Sigmoid colon (tissue), 7 donors: ENCODE data around the gene PHAF1. TPM values are rescaled to one million over a fixed set of nuclear protein-coding genes. Genes with fewer than 3 reads are reported as not detected.

Source experiments
- DNase-seq: peaks from one replicate; pipeline ENCODE4 v3.0.0-alpha.2; 2019
- H3K27ac ChIP-seq, 4 donors: fragments of 200-600 bp; sonication (generic); one replicate each; pipeline ENCODE4 v1.5.1; 2016 to 2019; ENCODE audit warnings: mild to moderate bottlenecking in 1 of 4
- H3K27me3 ChIP-seq, 3 donors: fragments of 200-600 bp; sonication (generic); one replicate each; pipeline ENCODE4 v1.5.1; 2019; ENCODE audit warnings: mild to moderate bottlenecking in 1 of 3
- H3K36me3 ChIP-seq, 4 donors: fragments of 200-600 bp; sonication (generic); one replicate each; pipeline ENCODE4 v1.5.1; 2016 to 2019
- H3K4me1 ChIP-seq, 4 donors: fragments of 200-600 bp; sonication (generic); one replicate each; pipeline ENCODE4 v1.5.1; 2017 to 2019
- H3K4me3 ChIP-seq, 4 donors: fragments of 200-600 bp; sonication (generic); one replicate each; pipeline ENCODE4 v1.5.1; 2017 to 2019; ENCODE audit warnings: mild to moderate bottlenecking in 2 of 4, moderate library complexity in 1 of 4
- H3K9me3 ChIP-seq, 4 donors: fragments of 200-600 bp in 3 of 4; sonication (generic) in 3 of 4; one replicate each; pipeline versions ENCODE4 v1.5.1 to v1.6.1; 2013 to 2019
- CTCF ChIP-seq, 4 experiments: fragments of 450-650 bp in 3 of 4; fragments of 200-600 bp in 1 of 4; IDR thresholded peaks; one replicate each; pipeline ENCODE4 v1.5.1; 2016 to 2019; ENCODE audit warnings: antibody characterized with exemption in 4 of 4, mild to moderate bottlenecking in 3 of 4, moderate library complexity in 2 of 4
- EP300 ChIP-seq, 4 donors: sonication (generic); formaldehyde crosslinking; IDR thresholded peaks; one replicate each; pipeline ENCODE4 v1.6.1; 2017; ENCODE audit warnings: antibody characterized with exemption in 4 of 4
- POLR2A ChIP-seq, 2 donors: fragments of 450-650 bp; IDR thresholded peaks; one replicate each; pipeline ENCODE4 v1.6.1; 2016; ENCODE audit warnings: antibody characterized with exemption in 2 of 2, mild to moderate bottlenecking in 2 of 2, moderate library complexity in 2 of 2
- POLR2AphosphoS5 ChIP-seq, 4 donors: sonication (generic); formaldehyde crosslinking; IDR thresholded peaks; one replicate each; pipeline ENCODE4 v1.6.1; 2017; ENCODE audit warnings: antibody characterized with exemption in 4 of 4
- WGBS, 2 donors: extraction: QIAGEN DNeasy Blood & Tissue Kit; methylation state at CpG; one replicate each; pipeline ENCODE4 v1.1.7; 2013; 5-methylcytosine and 5-hydroxymethylcytosine counted together
- intact Hi-C: fragments of 100-400 bp; cut with DNase I; formaldehyde crosslinking; loops from one replicate; pipeline ENCODE4 v1.15.1; 2023
- polyA plus RNA-seq, 3 donors: library from polyadenylated mRNA; stranded (reverse); fragments of 200-250 nt; gene quantifications; one replicate each; pipeline ENCODE4 v1.2.3, GENCODE V29; 2013
- total RNA-seq, 4 donors: library from RNA; depleted of rRNA; stranded (reverse); fragments of >200 nt; gene quantifications; one replicate each; pipeline ENCODE4 v1.1.0, GENCODE V29; 2016
- donor health status: healthy with polysubstance abuse.
- donor health status: Bipolar disorder and iron deficiency.
- donor health status: healthy.

The PHAF1 gene
- total and polyA plus RNA-seq, 7 donors, result 8.9 to 16.3 (median 11.4) TPM

- no peaks in the 10 kb centered on the region for H3K9me3 ChIP-seq
- H3K36me3 ChIP-seq, result no peaks in the 10 kb centered on the region
- H3K27me3 ChIP-seq, result no peaks in the 10 kb centered on the region
- intact Hi-C loops, result no loop called here
- 89 to 92% methylated on average over 12 of the region's 12 CpGs for WGBS, 2 donors
- H3K27ac ChIP-seq, result no peak overlapping the region
- peaks cover 0 to 52% (median 42%) of the 10 kb centered on the region in 4 donors for H3K4me1 ChIP-seq
- H3K4me3 ChIP-seq, result no peak overlapping the region
- TF ChIP-seq CTCF (IDR thresholded peaks at IDR 0.05) (no peak), EP300 (IDR thresholded peaks at IDR 0.05) (no peak), POLR2AphosphoS5 (IDR thresholded peaks at IDR 0.05) (no peak), POLR2A (IDR thresholded peaks at IDR 0.05) (no peak)
- DNase-seq, result no peak
Observed at GRCh38 chr16:67176662-67177061, 66.9 kb downstream of the PHAF1 start.

GRCh38 chr16:67177743-67178699, 68.3 kb downstream of the PHAF1 start:
- intact Hi-C loops, result no loop called here

GRCh38 chr16:67179421-67180080, 69.8 kb downstream of the PHAF1 start:
- TF ChIP-seq POLR2A (IDR thresholded peaks at IDR 0.05) (no peak), EP300 (IDR thresholded peaks at IDR 0.05) (no peak), POLR2AphosphoS5 (IDR thresholded peaks at IDR 0.05) (no peak), CTCF (IDR thresholded peaks at IDR 0.05) (no peak)
- Histone ChIP-seq H3K36me3 (no peaks in the 10 kb centered on the region), H3K27ac (no peak overlapping the region), H3K4me3 (no peak overlapping the region), H3K4me1 (peaks cover 0 to 49% (median 39%) of the 10 kb centered on the region in 4 donors), H3K27me3 (no peaks in the 10 kb centered on the region), H3K9me3 (no peaks in the 10 kb centered on the region)
- no peak for DNase-seq
- 91 to 92% methylated on average over 13 of the region's 13 CpGs for WGBS, 2 donors
- intact Hi-C loops, result no loop called here

More at GRCh38 chr16:67177743-67178699, 68.3 kb downstream of the PHAF1 start:
- Histone ChIP-seq H3K27me3 (no peaks in the 10 kb centered on the region), H3K9me3 (no peaks in the 10 kb centered on the region), H3K4me1 (peaks cover 0 to 56% (median 47%) of the 10 kb centered on the region in 4 donors), H3K4me3 (peak overlapping the region; percentile 16 to 51 (median 40)), H3K36me3 (no peaks in the 10 kb centered on the region), H3K27ac (peak overlapping the region; percentile 38 to 70 (median 53))
- WGBS, 2 donors, result 2 to 4% methylated on average over 73 of the region's 73 CpGs
- peak; percentile 83 for DNase-seq
- TF ChIP-seq POLR2A (IDR thresholded peaks at IDR 0.05), result no peak
- TF ChIP-seq POLR2AphosphoS5 (IDR thresholded peaks at IDR 0.05), result peak in 1 of 4 donors; percentile 63

GRCh38 chr16:67180166-67180565, 70.4 kb downstream of the PHAF1 start:
- intact Hi-C loops, result no loop called here
- WGBS, 2 donors, result 90 to 95% methylated on average over 16 of the region's 16 CpGs
- TF ChIP-seq POLR2A (IDR thresholded peaks at IDR 0.05) (no peak), CTCF (IDR thresholded peaks at IDR 0.05) (no peak), EP300 (IDR thresholded peaks at IDR 0.05) (no peak), POLR2AphosphoS5 (IDR thresholded peaks at IDR 0.05) (no peak)
- H3K27ac ChIP-seq, result no peak overlapping the region
- H3K4me1 ChIP-seq, result peaks cover 0 to 49% (median 39%) of the 10 kb centered on the region in 4 donors
- no peak overlapping the region for H3K4me3 ChIP-seq
- no peak for DNase-seq
- H3K9me3 ChIP-seq, result no peaks in the 10 kb centered on the region
- no peaks in the 10 kb centered on the region for H3K27me3 ChIP-seq
- H3K36me3 ChIP-seq, result no peaks in the 10 kb centered on the region

GRCh38 chr16:67181346-67181745, 71.6 kb downstream of the PHAF1 start:
- no peak overlapping the region for H3K4me3 ChIP-seq
- H3K4me1 ChIP-seq, result peaks cover 0 to 55% (median 47%) of the 10 kb centered on the region in 4 donors
- DNase-seq, result peak; percentile 86
- H3K27me3 ChIP-seq, result no peaks in the 10 kb centered on the region
- H3K27ac ChIP-seq, result peak overlapping the region; percentile 36 to 66 (median 54)
- H3K36me3 ChIP-seq, result no peaks in the 10 kb centered on the region
- intact Hi-C loops, result no loop called here
- 68 to 91% methylated on average over 2 of the region's 2 CpGs for WGBS, 2 donors
- H3K9me3 ChIP-seq, result no peaks in the 10 kb centered on the region
- TF ChIP-seq POLR2AphosphoS5 (IDR thresholded peaks at IDR 0.05) (peak in 1 of 4 donors; percentile 34), POLR2A (IDR thresholded peaks at IDR 0.05) (no peak)
